CD14-positive monocyte (primary cell): ENCODE measurements around the gene ATMIN. TPM values are rescaled to one million over a fixed set of nuclear protein-coding genes. Genes with fewer than 3 reads are reported as not detected.

Source experiments
- DNase-seq, 3 donors: peaks; one replicate each; pipeline ENCODE4 v3.0.0-alpha.2; 2011 to 2022
- H2AFZ ChIP-seq: 2 replicates; pipeline ENCODE4 v1.6.0; 2012; ENCODE audit warnings: mild to moderate bottlenecking, low read depth, low read length, inconsistent platforms; ENCODE audit not compliant: insufficient read depth, poor library complexity, severe bottlenecking
- H3K27ac ChIP-seq, 2 donors: 1 replicate in 1 of 2; 2 replicates in 1 of 2; pipeline ENCODE4 v1.5.1; 2012 to 2013; ENCODE audit warnings: low read length in 2 of 2, control low read depth in 1 of 2, inconsistent platforms in 1 of 2, low read depth in 1 of 2, mild to moderate bottlenecking in 1 of 2
- H3K27me3 ChIP-seq, 2 donors: one replicate each; pipeline versions ENCODE4 v1.6.0 to v1.6.1; 2011 to 2013; ENCODE audit warnings: low read length in 2 of 2; ENCODE audit not compliant: control insufficient read depth in 2 of 2, insufficient read depth in 2 of 2
- H3K36me3 ChIP-seq, 2 donors: replicated peaks in 1 of 2; 1 replicate in 1 of 2; 2 replicates in 1 of 2; pipeline versions ENCODE4 v1.5.1 to v1.6.1; 2012 to 2013; ENCODE audit warnings: low read length in 2 of 2, control low read depth in 1 of 2, inconsistent platforms in 1 of 2, mild to moderate bottlenecking in 1 of 2; ENCODE audit not compliant: insufficient read depth in 2 of 2, control insufficient read depth in 1 of 2
- H3K4me1 ChIP-seq, 2 donors: 1 replicate in 1 of 2; 2 replicates in 1 of 2; pipeline versions ENCODE4 v1.5.1 to v1.6.1; 2012 to 2013; ENCODE audit warnings: low read length in 2 of 2, control low read depth in 1 of 2, inconsistent platforms in 1 of 2, mild to moderate bottlenecking in 1 of 2, moderate library complexity in 1 of 2; ENCODE audit not compliant: insufficient read depth in 2 of 2, control insufficient read depth in 1 of 2
- H3K4me2 ChIP-seq: replicated peaks from 2 replicates; pipeline ENCODE3; 2012; ENCODE audit warnings: low read length, moderate library complexity, mild to moderate bottlenecking; ENCODE audit not compliant: poor library complexity, severe bottlenecking; ENCODE audit errors: extremely low read depth
- H3K4me3 ChIP-seq, 3 experiments: fragments of 200-600 bp in 1 of 3; sonication (generic) in 1 of 3; replicated peaks in 1 of 3; 1 replicate in 2 of 3; 2 replicates in 1 of 3; pipeline ENCODE4 v1.5.1; 2011 to 2013; ENCODE audit warnings: low read length in 3 of 3, mild to moderate bottlenecking in 3 of 3, control low read depth in 2 of 3, low read depth in 2 of 3, inconsistent platforms in 1 of 3, moderate library complexity in 1 of 3
- H3K79me2 ChIP-seq: 2 replicates; pipeline ENCODE4 v1.6.0; 2012; ENCODE audit warnings: mild to moderate bottlenecking, control low read depth, inconsistent platforms, low read length, moderate library complexity; ENCODE audit not compliant: insufficient read depth
- H3K9ac ChIP-seq: 2 replicates; pipeline ENCODE4 v1.6.0; 2017; ENCODE audit warnings: low read length, mild to moderate bottlenecking; ENCODE audit not compliant: insufficient read depth, poor library complexity, severe bottlenecking
- H3K9me3 ChIP-seq, 2 donors: replicated peaks in 1 of 2; 1 replicate in 1 of 2; 2 replicates in 1 of 2; pipeline versions ENCODE4 v1.5.1 to v1.6.1; 2012 to 2013; ENCODE audit warnings: low read length in 2 of 2, control low read depth in 1 of 2; ENCODE audit not compliant: control insufficient read depth in 1 of 2, insufficient read depth in 1 of 2
- H4K20me1 ChIP-seq: 2 replicates; pipeline ENCODE4 v1.6.0; 2012; ENCODE audit warnings: mild to moderate bottlenecking, low read length, control low read depth, moderate library complexity; ENCODE audit not compliant: insufficient read depth
- H3K27ac Mint-ChIP-seq, 7 donors: one replicate each; pipeline ENCODE4 v1.8.0; 2020; ENCODE audit warnings: mild to moderate bottlenecking in 7 of 7, mixed read lengths in 7 of 7, moderate library complexity in 6 of 7, inconsistent platforms in 2 of 7
- H3K27me3 Mint-ChIP-seq, 3 donors: one replicate each; pipeline ENCODE4 v1.8.0; 2021 to 2022; ENCODE audit warnings: low read depth in 3 of 3, mild to moderate bottlenecking in 3 of 3, mixed read lengths in 3 of 3, moderate library complexity in 3 of 3, inconsistent platforms in 1 of 3
- H3K36me3 Mint-ChIP-seq, 2 donors: one replicate each; pipeline ENCODE4 v1.8.0; 2020; ENCODE audit warnings: mixed read lengths in 2 of 2, inconsistent platforms in 1 of 2, mild to moderate bottlenecking in 1 of 2
- H3K4me1 Mint-ChIP-seq: one replicate; pipeline ENCODE4 v1.8.0; 2020; ENCODE audit warnings: mild to moderate bottlenecking, mixed read lengths
- H3K4me3 Mint-ChIP-seq, 2 donors: one replicate each; pipeline ENCODE4 v1.8.0; 2020; ENCODE audit warnings: mild to moderate bottlenecking in 2 of 2, mixed read lengths in 2 of 2, moderate library complexity in 1 of 2
- H3K9me3 Mint-ChIP-seq, 7 donors: one replicate each; pipeline ENCODE4 v1.8.0; 2020 to 2022; ENCODE audit warnings: mixed read lengths in 7 of 7, mild to moderate bottlenecking in 6 of 7, moderate library complexity in 6 of 7, inconsistent platforms in 2 of 7
- CTCF ChIP-seq: fragments of 200-600 bp; IDR thresholded peaks from one replicate; pipeline ENCODE4 v1.8.0; 2022; ENCODE audit warnings: antibody characterized with exemption, mild to moderate bottlenecking
- WGBS: methylation state at CpG from one replicate; pipeline ENCODE4 v1.1.5; 2013; ENCODE audit warnings: missing lambda C conversion rate; ENCODE audit not compliant: insufficient coverage; 5-methylcytosine and 5-hydroxymethylcytosine counted together
- intact Hi-C, 2 donors: fragments of 100-400 bp; cut with micrococcal nuclease; formaldehyde crosslinking; loops; one replicate each; pipeline versions ENCODE4 v1.15.0 to v1.15.1; 2023
- polyA plus RNA-seq, 3 donors: library from polyadenylated mRNA; depleted of rRNA in 1 of 3; unstranded in 2 of 3; stranded (reverse) in 1 of 3; fragments of 300-500 nt in 2 of 3; fragments of >200 nt in 1 of 3; fragmentation: Illumina TruSeq in 2 of 3; gene quantifications; 1 replicate in 2 of 3; 2 replicates in 1 of 3; pipeline ENCODE4 v1.2.3, GENCODE V29; 2012 to 2021

Gene ATMIN
- polyA plus RNA-seq, 3 donors = 10.9 to 17.6 (median 13.2) TPM

- peaks cover 24% of the 10 kb centered on the region for H3K4me1 Mint-ChIP-seq
These were observed 38.4 kb upstream of the ATMIN start for GRCh38 chr16:80997139-80997798.

More at GRCh38 chr16:80997139-80997798, 38.4 kb upstream of the ATMIN start:
- intact Hi-C loops = no loop called here
- Mint-ChIP-seq H3K36me3 (peaks cover 10 to 17% of the 10 kb centered on the region in 2 donors), H3K27me3 (peaks cover 0 to 1% (median 0%) of the 10 kb centered on the region in 3 donors), H3K27ac (peak overlapping the region in 6 of 7 donors; percentile 65 to 90 (median 82)), H3K4me3 (peak overlapping the region; percentile 77 to 97), H3K9me3 (no peaks in the 10 kb centered on the region)
- DNase-seq = peak in 2 of 3 donors; percentile 22 to 47
- Histone ChIP-seq H3K4me3 (peak overlapping the region; percentile 52 to 90 (median 81)), H3K4me2 (peak overlapping the region; percentile 85), H3K79me2 (peaks cover 96% of the 10 kb centered on the region), H2AFZ (peak overlapping the region; percentile 65), H3K27me3 (no peaks in the 10 kb centered on the region), H3K27ac (peak overlapping the region in 1 of 2 donors; percentile 80), H3K9ac (peak overlapping the region; percentile 58), H3K4me1 (peaks cover 6 to 20% of the 10 kb centered on the region in 2 donors), H4K20me1 (no peaks in the 10 kb centered on the region), H3K9me3 (no peaks in the 10 kb centered on the region), H3K36me3 (peaks cover under 1 to 17% of the 10 kb centered on the region in 2 donors)
- no CpG with 5 or more reads among the region's 9 CpGs for WGBS
- TF ChIP-seq CTCF = no peak
